CD4-positive, alpha-beta T cell (primary cell): ENCODE data around the gene PRKACA. TPM values are rescaled to one million over a fixed set of nuclear protein-coding genes. Genes with fewer than 3 reads are reported as not detected.

ENCODE experiments used
- ATAC-seq: fragments of 200-7000 bp; cut with Tn5 transposase; one replicate; pipeline ENCODE4 v1.10.0; 2022; ENCODE audit warnings: mild to moderate bottlenecking; ENCODE audit not compliant: poor library complexity
- CTCF ChIA-PET: fragments of 350-600 bp; sonication (Branson Sonifier 250); formaldehyde crosslinking; loops from one replicate; lab custom pipeline; 2021; ENCODE audit warnings: antibody characterized with exemption, inconsistent platforms; lab: Charles Lee
- POLR2A ChIA-PET: fragments of 350-600 bp; sonication (Branson Sonifier 250); formaldehyde crosslinking; loops from one replicate; lab custom pipeline; 2021; ENCODE audit warnings: antibody characterized with exemption, inconsistent platforms; lab: Charles Lee
- DNase-seq, 14 experiments: peaks; one replicate each; pipeline ENCODE4 v3.0.0-alpha.2; 2013 to 2020; ENCODE audit warnings: mixed read lengths in 2 of 14
- H3K27ac ChIP-seq, 2 donors: one replicate each; pipeline versions ENCODE4 v1.5.1 to v1.7.0; 2013; ENCODE audit warnings: low read length in 2 of 2, low read depth in 1 of 2, mild to moderate bottlenecking in 1 of 2
- H3K27me3 ChIP-seq, 2 experiments: 1 replicate in 1 of 2; 2 replicates in 1 of 2; pipeline versions ENCODE4 v1.6.1 to v1.7.0; 2013; ENCODE audit warnings: low read length in 2 of 2, control low read depth in 1 of 2, mild to moderate bottlenecking in 1 of 2, moderate library complexity in 1 of 2; ENCODE audit not compliant: insufficient read depth in 2 of 2, control insufficient read depth in 1 of 2
- H3K36me3 ChIP-seq: one replicate; pipeline ENCODE4 v1.6.1; 2013; ENCODE audit warnings: low read length, control low read depth; ENCODE audit not compliant: insufficient read depth
- H3K4me1 ChIP-seq: one replicate; pipeline ENCODE4 v1.6.1; 2013; ENCODE audit warnings: low read length, control low read depth; ENCODE audit not compliant: insufficient read depth
- H3K4me3 ChIP-seq: one replicate; pipeline ENCODE4 v1.5.1; 2013; ENCODE audit warnings: mild to moderate bottlenecking, low read length, moderate library complexity
- H3K9me3 ChIP-seq, 2 experiments: 1 replicate in 1 of 2; 2 replicates in 1 of 2; pipeline versions ENCODE4 v1.6.1 to v1.7.0; 2013; ENCODE audit warnings: low read length in 2 of 2, mild to moderate bottlenecking in 2 of 2, control low read depth in 1 of 2, moderate library complexity in 1 of 2; ENCODE audit not compliant: control insufficient read depth in 1 of 2, insufficient read depth in 1 of 2
- H3K27ac Mint-ChIP-seq: one replicate; pipeline ENCODE4 v1.8.0; 2020; ENCODE audit warnings: mixed read lengths
- H3K27me3 Mint-ChIP-seq: one replicate; pipeline ENCODE4 v1.8.0; 2021; ENCODE audit warnings: mixed read lengths
- H3K36me3 Mint-ChIP-seq: one replicate; pipeline ENCODE4 v1.8.0; 2021; ENCODE audit warnings: low read depth, mixed read lengths
- H3K4me1 Mint-ChIP-seq: one replicate; pipeline ENCODE4 v1.8.0; 2021; ENCODE audit warnings: low read depth, mixed read lengths
- H3K4me3 Mint-ChIP-seq: one replicate; pipeline ENCODE4 v1.8.0; 2020; ENCODE audit warnings: mild to moderate bottlenecking, mixed read lengths
- H3K9me3 Mint-ChIP-seq: one replicate; pipeline ENCODE4 v1.8.0; 2020; ENCODE audit warnings: mixed read lengths
- intact Hi-C, 2 experiments: fragments of 100-400 bp; cut with DNase I in 1 of 2; cut with micrococcal nuclease in 1 of 2; formaldehyde crosslinking; loops; one replicate each; pipeline versions ENCODE4 v1.15.1 to v1.9.0; 2023 to 2025; cut with DNase I, micrococcal nuclease
- total RNA-seq, 174 experiments: library from RNA in 2 of 174; stranded (reverse) in 2 of 174; gene quantifications; one replicate each; pipeline ENCODE4 v1.2.3 and lab custom pipeline; 2021 to 2026
- TF ChIP-seq, protein P1 (sequence below): fragments of 200-600 bp; IDR thresholded peaks from one replicate; pipeline ENCODE4 v1.8.0; 2022; ENCODE audit warnings: antibody characterized with exemption, mild to moderate bottlenecking

PRKACA gene
- total RNA-seq, 2 experiments from 2014 or later: 27.4 to 29.8 TPM

DNA sequence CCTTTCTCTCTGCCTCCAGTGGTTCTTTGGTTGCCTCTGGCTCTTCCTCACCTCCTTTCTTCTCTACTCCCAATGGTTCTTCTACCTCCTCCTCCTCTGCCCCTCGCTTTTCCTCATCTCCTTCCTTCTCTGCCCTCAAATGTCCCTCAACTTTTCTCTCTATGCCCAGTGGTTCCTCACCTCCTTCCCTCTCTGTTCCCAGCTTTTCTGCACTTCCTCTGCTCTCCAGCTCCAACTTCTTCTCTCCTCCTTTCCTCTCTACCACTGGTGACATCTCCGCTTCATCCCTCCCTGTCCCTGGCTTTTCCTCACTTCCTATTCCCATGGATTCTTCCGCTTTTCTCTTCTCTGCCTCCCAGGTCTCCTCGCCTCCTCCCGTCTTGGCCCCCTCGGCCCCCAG, 63.5 kb downstream of the PRKACA start:
- Histone ChIP-seq H3K27ac (no peak overlapping the region), H3K4me3 (no peak overlapping the region), H3K4me1 (peaks cover 21% of the 10 kb centered on the region), H3K27me3 (peaks cover 13 to 15% of the 10 kb centered on the region in 2 experiments), H3K9me3 (peaks cover 0 to 15% of the 10 kb centered on the region in 2 experiments), H3K36me3 (peaks cover 34% of the 10 kb centered on the region)
- CTCF ChIA-PET: interaction anchor here (1.3 kb wide), 1 partner anchor 94 kb away, joined by 3 read pairs; no protein-coding TSS in a partner anchor
- no peak for DNase-seq
- H3K27ac Mint-ChIP-seq: peak overlapping the region; percentile 8
- H3K27me3 Mint-ChIP-seq: peaks cover 16% of the 10 kb centered on the region
- H3K4me3 Mint-ChIP-seq: no peak overlapping the region
- ATAC-seq: no peak
- no peaks in the 10 kb centered on the region for H3K9me3 Mint-ChIP-seq
- TF ChIP-seq, protein P1, sequence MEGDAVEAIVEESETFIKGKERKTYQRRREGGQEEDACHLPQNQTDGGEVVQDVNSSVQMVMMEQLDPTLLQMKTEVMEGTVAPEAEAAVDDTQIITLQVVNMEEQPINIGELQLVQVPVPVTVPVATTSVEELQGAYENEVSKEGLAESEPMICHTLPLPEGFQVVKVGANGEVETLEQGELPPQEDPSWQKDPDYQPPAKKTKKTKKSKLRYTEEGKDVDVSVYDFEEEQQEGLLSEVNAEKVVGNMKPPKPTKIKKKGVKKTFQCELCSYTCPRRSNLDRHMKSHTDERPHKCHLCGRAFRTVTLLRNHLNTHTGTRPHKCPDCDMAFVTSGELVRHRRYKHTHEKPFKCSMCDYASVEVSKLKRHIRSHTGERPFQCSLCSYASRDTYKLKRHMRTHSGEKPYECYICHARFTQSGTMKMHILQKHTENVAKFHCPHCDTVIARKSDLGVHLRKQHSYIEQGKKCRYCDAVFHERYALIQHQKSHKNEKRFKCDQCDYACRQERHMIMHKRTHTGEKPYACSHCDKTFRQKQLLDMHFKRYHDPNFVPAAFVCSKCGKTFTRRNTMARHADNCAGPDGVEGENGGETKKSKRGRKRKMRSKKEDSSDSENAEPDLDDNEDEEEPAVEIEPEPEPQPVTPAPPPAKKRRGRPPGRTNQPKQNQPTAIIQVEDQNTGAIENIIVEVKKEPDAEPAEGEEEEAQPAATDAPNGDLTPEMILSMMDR: no peak
- peaks cover 47% of the 10 kb centered on the region for H3K36me3 Mint-ChIP-seq
- intact Hi-C loops: no loop called here
- POLR2A ChIA-PET: no interaction called here
- H3K4me1 Mint-ChIP-seq: peaks cover 20% of the 10 kb centered on the region

GRCh38 chr19:14053500-14053899, 64.1 kb downstream of the PRKACA start:
- CTCF ChIA-PET: interaction anchor here (0.8 to 1.4 kb wide), 3 partner anchors 18 to 94 kb away, joined by 3 to 4 read pairs (median 3); no protein-coding TSS in a partner anchor
- H3K27ac Mint-ChIP-seq: no peak overlapping the region
- intact Hi-C loops: no loop called here

GRCh38 chr19:14053032-14053431, 64.5 kb downstream of the PRKACA start:
- peaks cover 57% of the 10 kb centered on the region for H3K36me3 Mint-ChIP-seq
- ATAC-seq: no peak
- no peaks in the 10 kb centered on the region for H3K9me3 Mint-ChIP-seq
- H3K9me3 ChIP-seq: peaks cover 0 to 14% of the 10 kb centered on the region in 2 experiments
- no peak overlapping the region for H3K4me3 Mint-ChIP-seq
- TF ChIP-seq, protein P1: no peak
- H3K27ac ChIP-seq: no peak overlapping the region
- H3K4me1 Mint-ChIP-seq: peaks cover 16% of the 10 kb centered on the region
- peaks cover 3 to 4% of the 10 kb centered on the region in 2 experiments for H3K27me3 ChIP-seq
- peaks cover 17% of the 10 kb centered on the region for H3K4me1 ChIP-seq
- intact Hi-C loops: no loop called here
- CTCF ChIA-PET: interaction anchor here (0.8 to 1.4 kb wide), 3 partner anchors 19 to 93 kb away, joined by 3 to 4 read pairs (median 3); no protein-coding TSS in a partner anchor
- no peak for DNase-seq
- peaks cover 45% of the 10 kb centered on the region for H3K36me3 ChIP-seq
- peaks cover 5% of the 10 kb centered on the region for H3K27me3 Mint-ChIP-seq
- POLR2A ChIA-PET: interaction anchor here (0.8 to 1.2 kb wide), 5 partner anchors 21 to 171 kb away, joined by 3 to 4 read pairs (median 4); partner anchors contain the start of genes ASF1B and IL27RA
- H3K4me3 ChIP-seq: no peak overlapping the region
- H3K27ac Mint-ChIP-seq: peak overlapping the region; percentile 27

More at GRCh38 chr19:14053500-14053899, 64.1 kb downstream of the PRKACA start:
- H3K4me1 ChIP-seq: peaks cover 19% of the 10 kb centered on the region
- peaks cover 10% of the 10 kb centered on the region for H3K27me3 Mint-ChIP-seq
- no peak overlapping the region for H3K4me3 ChIP-seq
- ATAC-seq (no peak), DNase-seq (no peak)
- H3K9me3 Mint-ChIP-seq: no peaks in the 10 kb centered on the region
- peaks cover 40% of the 10 kb centered on the region for H3K36me3 ChIP-seq
- no peak overlapping the region for H3K4me3 Mint-ChIP-seq
- peaks cover 53% of the 10 kb centered on the region for H3K36me3 Mint-ChIP-seq
- peaks cover 0 to 13% of the 10 kb centered on the region in 2 experiments for H3K9me3 ChIP-seq
- POLR2A ChIA-PET: interaction anchor here (0.9 to 1.2 kb wide), 2 partner anchors 46 to 83 kb away, joined by 3 to 4 read pairs; partner anchors contain the start of gene ASF1B
- peaks cover 7 to 9% of the 10 kb centered on the region in 2 experiments for H3K27me3 ChIP-seq
- TF ChIP-seq, protein P1: no peak
- H3K27ac ChIP-seq: no peak overlapping the region
- H3K4me1 Mint-ChIP-seq: peaks cover 18% of the 10 kb centered on the region
